Vagina (tissue), 2 donors: ENCODE data around the gene PARP11. TPM values are rescaled to one million over a fixed set of nuclear protein-coding genes. Genes with fewer than 3 reads are reported as not detected.

Source experiments
- DNase-seq, 2 donors: peaks; one replicate each; pipeline ENCODE4 v3.0.0-alpha.2; 2017; ENCODE audit errors: extremely low spot score in 2 of 2
- H3K27ac ChIP-seq: fragments of 200-600 bp; sonication (generic); one replicate; pipeline ENCODE4 v1.5.1; 2019
- H3K27me3 ChIP-seq: fragments of 200-600 bp; sonication (generic); one replicate; pipeline ENCODE4 v1.5.1; 2019
- H3K36me3 ChIP-seq, 2 donors: fragments of 200-600 bp; sonication (generic); one replicate each; pipeline ENCODE4 v1.5.1; 2017 to 2019
- H3K4me1 ChIP-seq: fragments of 200-600 bp; sonication (generic); one replicate; pipeline ENCODE4 v1.5.1; 2019
- H3K4me3 ChIP-seq, 2 donors: fragments of 200-600 bp; sonication (generic); 1 replicate in 1 of 2; 2 replicates in 1 of 2; pipeline ENCODE4 v1.5.1; 2016 to 2019
- H3K9me3 ChIP-seq: fragments of 200-600 bp; sonication (generic); one replicate; pipeline ENCODE4 v1.5.1; 2019
- POLR2A ChIP-seq, 2 donors: fragments of 450-650 bp; IDR thresholded peaks; one replicate each; pipeline ENCODE4 v1.6.1; 2017; ENCODE audit warnings: antibody characterized with exemption in 2 of 2, mild to moderate bottlenecking in 2 of 2, moderate library complexity in 2 of 2
- POLR2AphosphoS5 ChIP-seq, 2 donors: sonication (generic); formaldehyde crosslinking; IDR thresholded peaks; one replicate each; pipeline ENCODE4 v1.9.0; 2017; ENCODE audit warnings: antibody characterized with exemption in 2 of 2, mild to moderate bottlenecking in 2 of 2, low read depth in 1 of 2; ENCODE audit not compliant: insufficient read depth in 1 of 2
- intact Hi-C: fragments of 100-400 bp; cut with DNase I; formaldehyde crosslinking; loops from one replicate; pipeline ENCODE4 v1.15.1; 2023
- total RNA-seq: library from RNA; depleted of rRNA; stranded (reverse); fragments of >200 nt; gene quantifications from one replicate; pipeline ENCODE4 v1.2.3, GENCODE V29; 2016
- TF ChIP-seq, protein P1 (sequence below), 3 experiments: fragments of 450-650 bp in 2 of 3; fragments of 200-600 bp in 1 of 3; sonication (generic) in 1 of 3; IDR thresholded peaks; one replicate each; pipeline ENCODE4 v1.5.1; 2017 to 2019; ENCODE audit warnings: antibody characterized with exemption in 3 of 3, mild to moderate bottlenecking in 2 of 3, moderate library complexity in 2 of 3

PARP11 gene
- total RNA-seq, 1 donor from 2014 or later: 2.7 TPM

DNA sequence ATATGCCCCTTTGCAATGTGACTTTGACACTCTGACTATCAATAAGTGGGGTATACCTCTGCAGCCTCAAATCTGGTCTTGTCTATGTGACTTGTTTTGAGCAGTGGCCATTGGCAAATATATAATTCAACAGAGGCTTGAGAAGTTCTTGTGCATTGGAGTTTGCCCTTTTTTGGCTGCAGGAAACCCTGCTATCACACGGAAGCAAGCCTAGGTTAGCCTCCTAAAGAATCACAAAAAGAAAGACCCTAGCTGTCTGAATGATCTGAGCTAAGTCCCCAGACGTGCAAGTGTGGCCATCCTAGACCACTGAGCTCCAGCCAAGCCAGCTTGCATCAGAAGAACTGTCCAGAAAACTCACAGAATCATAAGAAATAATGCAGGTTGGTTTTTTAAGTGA, 31.8 kb upstream of the PARP11 start:
- TF ChIP-seq POLR2A (IDR thresholded peaks at IDR 0.05) (no peak), POLR2AphosphoS5 (IDR thresholded peaks at IDR 0.05; ENCODE audit: insufficient read depth in 1 of 2, low read depth in 1 of 2) (no peak)
- TF ChIP-seq, protein P1, sequence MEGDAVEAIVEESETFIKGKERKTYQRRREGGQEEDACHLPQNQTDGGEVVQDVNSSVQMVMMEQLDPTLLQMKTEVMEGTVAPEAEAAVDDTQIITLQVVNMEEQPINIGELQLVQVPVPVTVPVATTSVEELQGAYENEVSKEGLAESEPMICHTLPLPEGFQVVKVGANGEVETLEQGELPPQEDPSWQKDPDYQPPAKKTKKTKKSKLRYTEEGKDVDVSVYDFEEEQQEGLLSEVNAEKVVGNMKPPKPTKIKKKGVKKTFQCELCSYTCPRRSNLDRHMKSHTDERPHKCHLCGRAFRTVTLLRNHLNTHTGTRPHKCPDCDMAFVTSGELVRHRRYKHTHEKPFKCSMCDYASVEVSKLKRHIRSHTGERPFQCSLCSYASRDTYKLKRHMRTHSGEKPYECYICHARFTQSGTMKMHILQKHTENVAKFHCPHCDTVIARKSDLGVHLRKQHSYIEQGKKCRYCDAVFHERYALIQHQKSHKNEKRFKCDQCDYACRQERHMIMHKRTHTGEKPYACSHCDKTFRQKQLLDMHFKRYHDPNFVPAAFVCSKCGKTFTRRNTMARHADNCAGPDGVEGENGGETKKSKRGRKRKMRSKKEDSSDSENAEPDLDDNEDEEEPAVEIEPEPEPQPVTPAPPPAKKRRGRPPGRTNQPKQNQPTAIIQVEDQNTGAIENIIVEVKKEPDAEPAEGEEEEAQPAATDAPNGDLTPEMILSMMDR (IDR thresholded peaks at IDR 0.05): no peak
- no peak for DNase-seq
- Histone ChIP-seq H3K27ac (no peak overlapping the region), H3K4me1 (no peaks in the 10 kb centered on the region), H3K4me3 (no peak overlapping the region), H3K36me3 (no peaks in the 10 kb centered on the region), H3K9me3 (no peaks in the 10 kb centered on the region), H3K27me3 (no peaks in the 10 kb centered on the region)
- intact Hi-C loops: no loop called here

DNA sequence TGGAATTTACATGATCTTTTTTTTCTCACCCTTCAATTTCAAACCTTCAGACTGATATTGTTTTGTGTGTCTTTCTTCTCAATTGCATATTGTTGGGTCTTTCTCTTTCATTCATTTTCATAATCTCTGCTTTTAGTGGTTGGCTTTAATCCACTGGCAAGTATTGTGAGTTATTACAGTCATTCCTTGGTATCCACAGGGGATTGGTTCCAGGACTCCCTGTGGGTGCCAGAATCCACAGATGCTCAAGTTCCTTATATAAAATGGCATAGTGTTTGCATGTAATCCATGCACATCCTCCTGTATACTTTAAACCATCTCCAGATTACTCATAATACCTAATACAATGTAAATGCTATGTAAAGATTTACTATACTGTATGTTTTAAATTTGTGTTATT, 29.7 kb upstream of the PARP11 start:
- Histone ChIP-seq H3K4me1 (no peaks in the 10 kb centered on the region), H3K9me3 (no peaks in the 10 kb centered on the region), H3K4me3 (no peak overlapping the region), H3K36me3 (no peaks in the 10 kb centered on the region), H3K27ac (no peak overlapping the region), H3K27me3 (no peaks in the 10 kb centered on the region)
- intact Hi-C loops: no loop called here
- no peak for DNase-seq
- TF ChIP-seq POLR2AphosphoS5 (IDR thresholded peaks at IDR 0.05; ENCODE audit: insufficient read depth in 1 of 2, low read depth in 1 of 2) (no peak), POLR2A (IDR thresholded peaks at IDR 0.05) (no peak)
- TF ChIP-seq, protein P1 (IDR thresholded peaks at IDR 0.05): no peak

DNA sequence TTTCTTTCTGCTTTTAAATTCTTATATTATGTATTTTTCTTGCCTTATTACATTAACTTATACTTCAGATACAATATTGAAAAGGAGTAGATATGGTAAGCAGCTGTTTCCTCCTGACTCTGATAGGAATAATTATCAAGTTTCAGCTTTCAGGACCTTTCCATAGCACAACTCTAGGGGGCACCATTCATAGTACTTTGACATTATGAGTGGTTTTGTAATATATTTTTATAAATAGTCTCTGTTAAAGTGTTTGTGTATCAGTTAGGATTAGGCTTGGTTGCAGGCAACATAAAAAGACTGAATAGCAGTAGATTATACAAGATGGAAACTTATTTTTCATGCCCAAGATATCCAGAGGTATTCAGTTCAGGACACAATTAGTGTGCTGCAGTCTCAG, 27.9 kb upstream of the PARP11 start:
- H3K27ac ChIP-seq: no peak overlapping the region
- H3K9me3 ChIP-seq: no peaks in the 10 kb centered on the region
- H3K4me3 ChIP-seq: no peak overlapping the region
- H3K36me3 ChIP-seq: no peaks in the 10 kb centered on the region
- DNase-seq: no peak
- TF ChIP-seq POLR2A (IDR thresholded peaks at IDR 0.05): no peak
- TF ChIP-seq POLR2AphosphoS5 (IDR thresholded peaks at IDR 0.05; ENCODE audit: insufficient read depth in 1 of 2, low read depth in 1 of 2): no peak
- TF ChIP-seq, protein P1 (IDR thresholded peaks at IDR 0.05): no peak
- no peaks in the 10 kb centered on the region for H3K27me3 ChIP-seq
- intact Hi-C loops: no loop called here
- peaks cover 10% of the 10 kb centered on the region for H3K4me1 ChIP-seq

DNA sequence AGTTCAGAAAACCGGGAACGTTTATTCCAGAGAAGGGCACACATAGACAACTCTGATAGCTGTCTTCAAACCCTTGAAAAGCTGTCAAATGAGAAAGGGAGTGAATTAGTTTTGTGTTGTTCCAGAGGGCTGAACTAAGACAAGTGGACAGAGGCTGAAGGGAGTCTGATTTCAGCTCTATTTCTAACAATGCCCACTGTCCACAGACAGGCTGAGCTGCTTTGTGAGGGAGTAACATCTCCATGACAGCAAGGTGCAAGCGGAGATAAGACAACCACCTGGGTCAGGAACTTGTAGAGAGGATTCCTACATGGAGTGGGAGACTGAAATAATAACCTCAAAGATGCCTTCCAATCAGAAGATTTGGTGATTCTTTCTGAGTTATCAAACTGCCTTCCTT, 25.6 kb upstream of the PARP11 start:
- no peak for DNase-seq
- H3K4me1 ChIP-seq: peaks cover 13% of the 10 kb centered on the region
- no peak overlapping the region for H3K27ac ChIP-seq
- H3K4me3 ChIP-seq: no peak overlapping the region
- intact Hi-C loops: no loop called here
- TF ChIP-seq POLR2A (IDR thresholded peaks at IDR 0.05): no peak
- TF ChIP-seq POLR2AphosphoS5 (IDR thresholded peaks at IDR 0.05; ENCODE audit: insufficient read depth in 1 of 2, low read depth in 1 of 2): no peak
- TF ChIP-seq, protein P1 (IDR thresholded peaks at IDR 0.05): no peak
- H3K9me3 ChIP-seq: no peaks in the 10 kb centered on the region
- H3K36me3 ChIP-seq: no peaks in the 10 kb centered on the region
- no peaks in the 10 kb centered on the region for H3K27me3 ChIP-seq

DNA sequence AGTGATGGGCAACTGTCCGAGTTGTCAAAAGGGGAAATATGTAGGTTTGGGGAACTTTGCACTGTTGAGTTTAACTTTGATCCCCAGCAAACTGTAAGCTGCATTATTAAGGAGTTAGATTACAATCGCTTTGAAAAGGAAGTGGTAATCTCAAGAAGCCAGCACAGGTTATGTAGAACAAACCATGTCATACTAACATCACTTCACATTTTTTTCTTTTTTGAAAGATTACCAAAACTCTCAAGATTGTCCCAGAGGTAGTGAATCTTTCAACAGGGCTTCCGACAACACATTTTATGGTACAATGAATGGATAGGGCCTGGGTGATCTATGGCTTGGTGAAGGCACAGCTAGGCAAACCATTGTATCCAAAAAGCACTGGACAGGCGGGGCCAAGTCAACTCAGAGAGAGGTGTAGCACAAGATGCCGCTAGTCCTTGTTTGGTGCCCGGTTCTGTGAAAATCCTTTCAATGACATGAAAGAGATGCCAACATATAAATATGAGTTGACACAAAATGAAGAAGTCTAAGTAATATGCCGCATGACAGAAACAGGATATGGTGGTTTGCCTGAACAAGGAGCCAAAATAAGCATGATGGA, 24.3 kb upstream of the PARP11 start:
- Histone ChIP-seq H3K9me3 (no peaks in the 10 kb centered on the region), H3K27me3 (no peaks in the 10 kb centered on the region), H3K36me3 (no peaks in the 10 kb centered on the region), H3K27ac (no peak overlapping the region), H3K4me1 (peaks cover 13% of the 10 kb centered on the region), H3K4me3 (no peak overlapping the region)
- TF ChIP-seq POLR2AphosphoS5 (IDR thresholded peaks at IDR 0.05; ENCODE audit: insufficient read depth in 1 of 2, low read depth in 1 of 2) (no peak), POLR2A (IDR thresholded peaks at IDR 0.05) (no peak)
- TF ChIP-seq, protein P1 (IDR thresholded peaks at IDR 0.05): no peak
- no peak for DNase-seq
- intact Hi-C loops: no loop called here
